Stimulated activated CD4-positive, alpha-beta T cell treated with anti-CD3 and anti-CD28 coated beads, TNF-alpha, amount 100 ng/mL, for 4 hours (primary cell): ENCODE measurements around the gene TADA2B.

ENCODE experiments used
- DNase-seq, 3 experiments: peaks; one replicate each; pipeline ENCODE4 v3.0.0-alpha.2; 2020; ENCODE audit warnings: low read depth in 3 of 3

The TADA2B gene

GRCh38 chr4:7043284-7044136 lies at the start of gene TADA2B:
Gene TADA2B (plus strand): TSS chr4:7043372. CDS start chr4:7043580, 208 bp downstream.
- peak; percentile 37 to 79 (median 45) for DNase-seq

GRCh38 chr4:6996481-6996880 lies 46.7 kb upstream of the TADA2B start:
- no peak for DNase-seq

- no peak for DNase-seq
Measured at GRCh38 chr4:6999172-7000086, 43.7 kb upstream of the TADA2B start.

- no peak for DNase-seq
Measured at GRCh38 chr4:7000421-7001176, 42.6 kb upstream of the TADA2B start.

GRCh38 chr4:7001271-7001670 lies 41.9 kb upstream of the TADA2B start:
- DNase-seq: no peak

DNA sequence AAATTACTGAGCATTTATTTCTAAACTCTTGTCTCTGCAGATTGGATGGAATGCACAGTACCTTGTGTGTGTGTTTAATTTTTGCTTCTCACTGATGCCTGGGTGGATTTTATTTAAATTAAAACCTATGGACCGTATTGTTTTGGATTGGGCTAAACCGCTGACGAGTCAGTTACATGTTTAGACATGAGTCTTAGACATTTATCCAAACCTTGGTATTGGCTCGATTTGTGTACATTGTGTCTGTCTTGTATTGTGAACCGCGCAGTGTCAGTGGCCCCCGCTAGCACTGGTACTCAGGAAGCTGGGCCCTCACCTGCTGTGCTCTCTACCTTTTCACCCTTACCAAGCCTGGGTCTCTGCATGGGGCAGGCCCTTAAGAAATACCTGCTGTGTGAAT lies 40.8 kb upstream of the TADA2B start:
- DNase-seq: no peak

DNA sequence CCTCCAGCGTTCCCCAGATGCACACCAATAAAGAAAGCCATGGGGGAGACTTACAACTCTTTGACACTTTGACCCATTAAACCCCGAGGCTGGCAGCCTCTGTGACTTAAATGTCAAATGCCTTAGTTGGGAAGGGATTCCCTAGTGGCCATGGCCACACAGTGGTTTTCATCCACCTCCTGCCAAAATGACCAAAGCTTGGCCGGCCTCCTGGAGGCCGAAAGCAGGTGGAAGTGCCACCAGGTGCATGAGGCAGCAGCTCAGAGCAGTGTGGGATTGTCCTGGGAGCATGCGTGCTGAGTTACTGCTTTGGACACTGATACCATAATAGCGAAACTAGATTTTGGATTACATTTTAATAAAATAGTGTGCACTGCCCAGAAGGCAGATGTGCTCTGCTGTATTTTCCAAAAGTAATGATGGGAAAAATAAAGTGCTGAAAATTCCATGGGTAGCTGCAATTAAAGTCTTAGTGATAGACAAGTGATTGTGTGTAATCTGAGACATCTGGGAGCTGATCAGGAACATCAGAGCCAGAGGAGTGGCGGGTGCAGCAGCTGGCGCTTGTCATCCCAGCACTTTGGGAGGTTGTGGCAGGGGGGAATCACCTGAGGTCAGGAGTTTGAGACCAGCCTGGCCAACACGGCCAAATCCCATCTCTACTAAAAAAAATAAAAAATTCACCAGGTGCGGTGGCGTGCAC lies 39.8 kb upstream of the TADA2B start:
- no peak for DNase-seq

- no peak for DNase-seq
Measured at GRCh38 chr4:7003879-7004240, 39.3 kb upstream of the TADA2B start.

DNA sequence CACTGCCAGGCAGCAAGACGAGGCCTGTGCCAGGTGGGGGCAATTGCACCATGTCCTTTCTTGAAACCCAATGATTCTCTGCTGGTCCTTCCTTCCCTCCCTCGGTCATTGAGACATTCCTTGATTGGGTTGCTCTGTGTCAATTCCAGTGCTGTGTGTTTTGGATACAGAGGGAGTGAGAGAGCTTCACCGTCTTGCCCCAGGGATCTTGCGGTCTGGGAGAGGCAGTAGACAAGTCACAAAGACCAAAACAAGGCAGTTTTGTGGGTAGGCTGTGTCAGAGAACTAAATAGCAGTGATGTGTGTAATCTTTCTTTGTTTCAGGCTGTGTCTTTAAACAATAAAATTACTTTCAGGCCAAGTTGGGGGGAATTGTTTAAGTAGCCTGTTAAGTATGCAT lies 38.8 kb upstream of the TADA2B start:
- no peak for DNase-seq

- no peak for DNase-seq
Measured at GRCh38 chr4:7005571-7005970, 37.6 kb upstream of the TADA2B start.

- DNase-seq: no peak
Measured at GRCh38 chr4:7006411-7006810, 36.8 kb upstream of the TADA2B start.

GRCh38 chr4:7007142-7007907 lies 35.8 kb upstream of the TADA2B start:
- no peak for DNase-seq

GRCh38 chr4:7007944-7008343 lies 35.2 kb upstream of the TADA2B start:
- no peak for DNase-seq

DNA sequence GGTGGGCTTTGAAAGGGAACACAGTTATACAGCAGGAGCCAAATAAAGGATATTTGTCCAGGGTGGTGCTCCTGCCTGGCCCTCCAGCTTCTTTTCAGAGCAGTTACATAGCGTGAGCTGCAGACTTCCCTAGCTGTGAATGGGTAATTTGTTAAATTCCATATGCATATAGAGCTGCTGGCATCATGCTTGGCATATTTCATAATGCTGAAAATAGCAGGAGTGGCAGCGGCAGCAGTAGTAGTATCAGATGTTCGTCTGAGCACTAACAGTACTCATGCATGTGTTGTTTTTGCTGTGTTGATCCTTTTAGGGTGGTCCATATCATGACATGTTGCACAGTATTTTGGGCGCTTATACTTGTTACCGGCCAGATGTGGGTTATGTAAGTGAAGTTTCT lies 33.6 kb upstream of the TADA2B start:
- no peak for DNase-seq

GRCh38 chr4:7013175-7013574 lies 30.0 kb upstream of the TADA2B start:
- DNase-seq: no peak

DNA sequence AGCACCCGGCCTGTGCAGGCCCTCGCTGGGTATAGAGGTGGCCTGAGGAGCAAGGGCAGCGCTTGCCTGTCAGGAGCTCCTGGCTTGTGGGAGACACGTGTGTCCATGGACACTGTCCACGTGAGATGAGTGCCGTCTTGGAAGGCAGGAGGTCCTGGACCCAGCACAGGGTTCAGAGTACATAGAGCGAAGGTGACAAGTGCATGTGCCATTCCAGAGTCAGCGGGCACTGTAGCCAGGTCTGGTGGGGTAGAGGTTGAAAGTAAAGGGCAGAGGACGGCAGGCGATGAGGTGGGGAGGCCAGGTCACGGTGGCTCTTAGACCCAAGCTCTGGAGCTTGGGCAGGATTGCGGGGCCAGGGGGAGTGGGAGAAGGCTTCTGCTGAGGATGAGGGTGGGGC lies 28.4 kb upstream of the TADA2B start:
- no peak for DNase-seq

DNA sequence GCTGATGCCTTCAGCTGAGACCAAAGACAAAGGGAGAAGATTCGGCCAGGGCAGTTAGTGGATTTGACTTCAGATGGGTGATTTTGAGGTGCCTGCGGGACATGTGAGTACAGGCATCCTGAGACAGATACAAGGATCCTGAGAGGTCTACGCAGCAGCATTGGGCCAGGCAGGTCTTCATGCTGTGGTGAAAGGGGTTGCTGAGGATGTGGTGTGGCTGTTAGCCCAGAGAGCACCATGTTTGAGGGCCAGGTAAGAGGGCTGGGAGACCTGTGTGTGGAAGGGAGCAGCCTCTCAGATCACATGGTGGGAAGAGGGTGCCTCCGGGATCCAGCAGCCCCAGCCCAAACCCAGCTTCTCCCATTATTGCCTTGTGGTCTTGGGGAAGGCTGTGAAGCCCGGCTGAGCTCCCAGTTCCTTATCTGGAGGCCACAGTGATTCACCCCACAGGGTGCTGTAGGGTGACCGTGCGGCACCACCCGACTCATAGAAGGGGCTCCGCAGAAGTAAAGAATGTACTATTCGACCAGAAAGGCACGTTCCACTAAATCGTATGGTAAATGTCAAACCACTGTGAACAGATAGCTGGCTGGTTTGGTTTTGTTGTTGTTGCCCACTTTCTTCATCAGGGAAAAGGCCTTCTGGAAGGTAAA lies 27.7 kb upstream of the TADA2B start:
- no peak for DNase-seq

DNA sequence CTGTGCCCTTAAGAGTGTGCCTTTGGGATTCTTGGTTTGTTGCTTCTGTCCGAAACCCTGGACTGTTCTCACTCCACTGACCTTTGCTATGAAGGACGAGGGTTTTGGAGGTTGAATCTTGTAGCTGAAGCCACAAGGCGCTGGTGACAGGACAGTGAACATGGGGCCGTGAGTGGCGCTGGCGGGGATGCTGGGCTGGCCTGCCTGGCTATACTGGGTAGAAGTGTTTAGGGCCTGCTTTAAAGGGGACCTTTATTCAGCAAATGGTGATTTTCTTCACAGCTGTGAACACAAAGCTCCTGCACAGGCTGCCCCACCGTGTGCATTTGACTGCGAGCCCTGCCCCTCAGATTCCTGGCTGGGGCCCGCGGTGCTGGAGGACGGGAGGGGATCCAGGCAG lies 27.1 kb upstream of the TADA2B start:
- no peak for DNase-seq

DNA sequence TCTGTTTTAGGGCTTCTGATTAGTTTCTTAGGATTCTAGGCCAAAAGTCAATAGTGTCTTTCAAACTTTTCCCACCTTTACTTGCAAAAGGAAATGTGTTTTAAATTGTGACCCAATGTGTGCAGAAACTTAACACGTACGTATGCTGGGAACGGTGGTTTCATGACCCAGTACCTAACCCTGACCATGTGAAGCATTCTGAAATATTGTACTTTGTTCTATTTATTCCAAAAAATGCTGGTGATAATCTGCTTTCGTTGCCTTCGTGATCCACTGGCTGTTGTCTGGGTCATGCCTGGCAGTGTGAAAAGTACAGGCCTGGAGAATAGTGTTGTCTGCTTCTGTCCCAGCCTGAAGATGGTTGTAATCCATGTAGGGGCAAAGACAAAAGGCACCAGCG lies 26.7 kb upstream of the TADA2B start:
- no peak for DNase-seq

DNA sequence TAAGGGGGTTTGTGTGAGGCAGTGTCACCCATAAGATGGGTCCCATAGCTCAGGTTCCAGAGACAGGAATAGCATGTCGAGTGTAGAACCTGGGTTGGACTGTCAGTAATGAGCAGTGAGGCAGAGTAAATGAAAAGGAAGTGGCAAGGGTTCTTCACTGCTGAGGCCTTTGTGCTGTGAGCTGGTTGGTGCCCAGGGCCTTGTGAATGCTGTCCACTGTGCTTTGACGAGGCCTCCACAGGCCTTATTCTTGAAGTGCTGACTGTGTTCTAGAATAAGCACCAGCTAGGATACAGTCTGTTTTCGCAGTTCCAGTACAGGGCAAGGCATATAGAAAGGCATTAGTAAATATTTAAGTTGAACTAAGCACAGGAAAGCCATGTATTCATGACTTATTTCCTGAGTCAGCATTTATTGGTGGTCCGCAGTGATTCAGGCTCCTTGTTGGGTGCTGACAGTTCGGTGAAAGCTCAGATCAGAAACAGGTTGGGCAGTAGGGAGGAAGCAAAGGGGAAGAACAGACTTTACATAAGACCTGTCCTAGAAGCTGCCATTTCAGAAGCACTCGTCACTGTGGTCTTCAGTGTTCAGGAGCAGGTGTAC lies 25.6 kb upstream of the TADA2B start:
- DNase-seq: no peak
